Memory B cell (primary cell): ENCODE data around the gene JAKMIP3.
A peak's percentile ranks its signal among the peaks of the same experiment; 100 is the strongest.

Source experiments
- ATAC-seq: fragments of 150-1000 bp; cut with Tn5 transposase; 2 replicates; pipeline ENCODE4 v1.10.0; 2021; ENCODE audit warnings: low read depth, mild to moderate bottlenecking, moderate library complexity
- DNase-seq, 2 donors: peaks; one replicate each; pipeline ENCODE4 v3.0.0; 2022; ENCODE audit warnings: low spot score in 2 of 2
- H3K27ac Mint-ChIP-seq: one replicate; pipeline ENCODE4 v1.8.0; 2022; ENCODE audit warnings: mild to moderate bottlenecking, moderate library complexity, mixed read lengths
- H3K27me3 Mint-ChIP-seq: one replicate; pipeline ENCODE4 v1.8.0; 2022; ENCODE audit warnings: mixed read lengths
- H3K36me3 Mint-ChIP-seq: one replicate; pipeline ENCODE4 v1.8.0; 2022; ENCODE audit warnings: mild to moderate bottlenecking, mixed read lengths
- H3K4me1 Mint-ChIP-seq: one replicate; pipeline ENCODE4 v1.8.0; 2022; ENCODE audit warnings: mixed read lengths
- H3K4me3 Mint-ChIP-seq: one replicate; pipeline ENCODE4 v1.8.0; 2022; ENCODE audit warnings: mild to moderate bottlenecking, moderate library complexity, mixed read lengths
- H3K9me3 Mint-ChIP-seq: one replicate; pipeline ENCODE4 v1.8.0; 2022; ENCODE audit warnings: mixed read lengths

Gene JAKMIP3

GRCh38 chr10:132036153-132036886, 29.4 kb upstream of the JAKMIP3 start:
- H3K4me3 Mint-ChIP-seq = no peak overlapping the region
- H3K4me1 Mint-ChIP-seq = peaks cover 2% of the 10 kb centered on the region
- peaks cover 1% of the 10 kb centered on the region for H3K36me3 Mint-ChIP-seq
- H3K27ac Mint-ChIP-seq = no peak overlapping the region
- ATAC-seq (no peak), DNase-seq (no peak)
- no peaks in the 10 kb centered on the region for H3K9me3 Mint-ChIP-seq
- peaks cover 39% of the 10 kb centered on the region for H3K27me3 Mint-ChIP-seq

- Mint-ChIP-seq H3K4me1 (peaks cover 4% of the 10 kb centered on the region), H3K36me3 (peaks cover 1% of the 10 kb centered on the region), H3K4me3 (peak overlapping the region; percentile 29), H3K27ac (no peak overlapping the region), H3K9me3 (no peaks in the 10 kb centered on the region), H3K27me3 (peaks cover 36% of the 10 kb centered on the region)
- ATAC-seq = no peak
- no peak for DNase-seq
These were observed 28.7 kb upstream of the JAKMIP3 start for GRCh38 chr10:132036887-132037675.

GRCh38 chr10:132037676-132037975, 28.1 kb upstream of the JAKMIP3 start:
- peaks cover 39% of the 10 kb centered on the region for H3K27me3 Mint-ChIP-seq
- peaks cover 1% of the 10 kb centered on the region for H3K36me3 Mint-ChIP-seq
- ATAC-seq (no peak), DNase-seq (no peak)
- peaks cover 4% of the 10 kb centered on the region for H3K4me1 Mint-ChIP-seq
- H3K9me3 Mint-ChIP-seq = no peaks in the 10 kb centered on the region
- no peak overlapping the region for H3K4me3 Mint-ChIP-seq
- no peak overlapping the region for H3K27ac Mint-ChIP-seq

GRCh38 chr10:132039371-132039770, 26.4 kb upstream of the JAKMIP3 start:
- peaks cover 30% of the 10 kb centered on the region for H3K27me3 Mint-ChIP-seq

GRCh38 chr10:132040046-132040445, 25.7 kb upstream of the JAKMIP3 start:
- DNase-seq (no peak), ATAC-seq (no peak)
- Mint-ChIP-seq H3K27me3 (peaks cover 25% of the 10 kb centered on the region), H3K4me3 (no peak overlapping the region), H3K27ac (no peak overlapping the region), H3K9me3 (no peaks in the 10 kb centered on the region), H3K4me1 (peaks cover 4% of the 10 kb centered on the region), H3K36me3 (peaks cover 1% of the 10 kb centered on the region)

More at GRCh38 chr10:132039371-132039770, 26.4 kb upstream of the JAKMIP3 start:
- ATAC-seq (no peak), DNase-seq (no peak)
- H3K36me3 Mint-ChIP-seq = peaks cover 1% of the 10 kb centered on the region
- H3K4me1 Mint-ChIP-seq = peaks cover 4% of the 10 kb centered on the region
- H3K27ac Mint-ChIP-seq = no peak overlapping the region
- H3K9me3 Mint-ChIP-seq = no peaks in the 10 kb centered on the region
- H3K4me3 Mint-ChIP-seq = no peak overlapping the region

GRCh38 chr10:132041340-132041739, 24.4 kb upstream of the JAKMIP3 start:
- Mint-ChIP-seq H3K4me1 (peaks cover 4% of the 10 kb centered on the region), H3K9me3 (no peaks in the 10 kb centered on the region), H3K27ac (no peak overlapping the region), H3K27me3 (peaks cover 20% of the 10 kb centered on the region), H3K4me3 (no peak overlapping the region), H3K36me3 (peaks cover under 1% of the 10 kb centered on the region)
- no peak for ATAC-seq
- no peak for DNase-seq

- ATAC-seq (no peak), DNase-seq (no peak)
- no peak overlapping the region for H3K4me3 Mint-ChIP-seq
- no peak overlapping the region for H3K27ac Mint-ChIP-seq
- peaks cover 2% of the 10 kb centered on the region for H3K36me3 Mint-ChIP-seq
- peaks cover 2% of the 10 kb centered on the region for H3K4me1 Mint-ChIP-seq
- peaks cover 17% of the 10 kb centered on the region for H3K27me3 Mint-ChIP-seq
- H3K9me3 Mint-ChIP-seq = no peaks in the 10 kb centered on the region
These were observed 21.7 kb upstream of the JAKMIP3 start for GRCh38 chr10:132043861-132044695.

GRCh38 chr10:132044803-132045202, 20.9 kb upstream of the JAKMIP3 start:
- Mint-ChIP-seq H3K4me1 (peaks cover 2% of the 10 kb centered on the region), H3K9me3 (no peaks in the 10 kb centered on the region), H3K4me3 (no peak overlapping the region), H3K27me3 (peaks cover 13% of the 10 kb centered on the region), H3K36me3 (peaks cover 2% of the 10 kb centered on the region), H3K27ac (no peak overlapping the region)
- ATAC-seq (no peak), DNase-seq (no peak)

GRCh38 chr10:132045324-132045723, 20.4 kb upstream of the JAKMIP3 start:
- no peaks in the 10 kb centered on the region for H3K9me3 Mint-ChIP-seq

GRCh38 chr10:132047575-132048293, 18.0 kb upstream of the JAKMIP3 start:
- Mint-ChIP-seq H3K36me3 (peaks cover 5% of the 10 kb centered on the region), H3K27ac (no peak overlapping the region), H3K27me3 (peaks cover 11% of the 10 kb centered on the region), H3K4me3 (no peak overlapping the region), H3K9me3 (peaks cover 4% of the 10 kb centered on the region), H3K4me1 (no peaks in the 10 kb centered on the region)
- DNase-seq (no peak), ATAC-seq (no peak)

More at GRCh38 chr10:132045324-132045723, 20.4 kb upstream of the JAKMIP3 start:
- no peak for ATAC-seq
- peaks cover 2% of the 10 kb centered on the region for H3K4me1 Mint-ChIP-seq
- no peak overlapping the region for H3K27ac Mint-ChIP-seq
- H3K4me3 Mint-ChIP-seq = no peak overlapping the region
- peaks cover 15% of the 10 kb centered on the region for H3K27me3 Mint-ChIP-seq
- peaks cover 2% of the 10 kb centered on the region for H3K36me3 Mint-ChIP-seq
- DNase-seq = no peak

GRCh38 chr10:132048294-132048667, 17.5 kb upstream of the JAKMIP3 start:
- H3K4me3 Mint-ChIP-seq = no peak overlapping the region
- H3K27ac Mint-ChIP-seq = no peak overlapping the region
- ATAC-seq = no peak
- no peak for DNase-seq
- peaks cover 4% of the 10 kb centered on the region for H3K9me3 Mint-ChIP-seq
- peaks cover 5% of the 10 kb centered on the region for H3K36me3 Mint-ChIP-seq
- no peaks in the 10 kb centered on the region for H3K4me1 Mint-ChIP-seq
- H3K27me3 Mint-ChIP-seq = peaks cover 11% of the 10 kb centered on the region

- ATAC-seq (no peak), DNase-seq (no peak)
- H3K9me3 Mint-ChIP-seq = peaks cover 6% of the 10 kb centered on the region
- H3K36me3 Mint-ChIP-seq = peaks cover 5% of the 10 kb centered on the region
- peaks cover 8% of the 10 kb centered on the region for H3K27me3 Mint-ChIP-seq
- H3K4me1 Mint-ChIP-seq = no peaks in the 10 kb centered on the region
- H3K27ac Mint-ChIP-seq = no peak overlapping the region
- no peak overlapping the region for H3K4me3 Mint-ChIP-seq
These were observed 15.6 kb upstream of the JAKMIP3 start for GRCh38 chr10:132050191-132050590.

- no peaks in the 10 kb centered on the region for H3K4me1 Mint-ChIP-seq
- DNase-seq (no peak), ATAC-seq (no peak)
- H3K4me3 Mint-ChIP-seq = no peak overlapping the region
- H3K27ac Mint-ChIP-seq = no peak overlapping the region
- H3K36me3 Mint-ChIP-seq = peaks cover 4% of the 10 kb centered on the region
- H3K27me3 Mint-ChIP-seq = peaks cover 5% of the 10 kb centered on the region
- peaks cover 6% of the 10 kb centered on the region for H3K9me3 Mint-ChIP-seq
These were observed 13.6 kb upstream of the JAKMIP3 start for GRCh38 chr10:132052124-132052523.
